Testis (tissue), 3 donors: ENCODE data around the gene ZNF786. TPM values are rescaled to one million over a fixed set of nuclear protein-coding genes. Genes with fewer than 3 reads are reported as not detected.

Experiments used
- DNase-seq: peaks from one replicate; pipeline ENCODE4 v3.0.0-alpha.2; 2019
- H3K27ac ChIP-seq, 2 donors: fragments of 200-600 bp; sonication (generic); one replicate each; pipeline ENCODE4 v1.5.1; 2019
- H3K27me3 ChIP-seq: fragments of 200-600 bp; sonication (generic); one replicate; pipeline ENCODE4 v1.5.1; 2019
- H3K36me3 ChIP-seq: fragments of 200-600 bp; sonication (generic); one replicate; pipeline ENCODE4 v1.5.1; 2017; ENCODE audit warnings: low read depth; ENCODE audit errors: missing control alignments
- H3K4me1 ChIP-seq: fragments of 200-600 bp; sonication (generic); one replicate; pipeline ENCODE4 v1.5.1; 2019
- H3K4me3 ChIP-seq, 2 donors: fragments of 200-600 bp; sonication (generic); one replicate each; pipeline ENCODE4 v1.5.1; 2017 to 2019
- H3K9me3 ChIP-seq: fragments of 200-600 bp; sonication (generic); one replicate; pipeline ENCODE4 v1.5.1; 2017
- POLR2A ChIP-seq: fragments of 450-650 bp; IDR thresholded peaks from one replicate; pipeline ENCODE4 v1.6.1; 2017; ENCODE audit warnings: antibody characterized with exemption, mild to moderate bottlenecking, moderate library complexity
- WGBS, 2 donors: methylation state at CpG; one replicate each; pipeline ENCODE4 v1.1.5; 2018; 5-methylcytosine and 5-hydroxymethylcytosine counted together
- intact Hi-C: fragments of 100-400 bp; cut with DNase I; formaldehyde crosslinking; loops from one replicate; pipeline ENCODE4 v1.15.1; 2023; ENCODE audit warnings: low total_unique reads
- polyA plus RNA-seq: library from polyadenylated mRNA; stranded (reverse); fragments of 350-450 nt; fragmentation: Illumina TruSeq; extraction: RNeasy Lipid Tissue Mini Kit (QIAGEN cat#74804); gene quantifications from one replicate; pipeline ENCODE4 v1.2.3, GENCODE V29; 2014; ENCODE audit warnings: low read depth, low replicate concordance; ENCODE audit not compliant: insufficient read depth
- total RNA-seq, 2 donors: library from RNA; depleted of rRNA; stranded (reverse); fragments of >200 nt; gene quantifications; one replicate each; pipeline ENCODE4 v1.2.3, GENCODE V29; 2016
- TF ChIP-seq, protein P1 (sequence below), 3 experiments: fragments of 450-650 bp in 2 of 3; fragments of 200-600 bp in 1 of 3; sonication (generic) in 1 of 3; IDR thresholded peaks; one replicate each; pipeline ENCODE4 v1.5.1; 2016 to 2019; ENCODE audit warnings: antibody characterized with exemption in 3 of 3, mild to moderate bottlenecking in 2 of 3, moderate library complexity in 1 of 3

Gene ZNF786
- total and polyA plus RNA-seq, 3 donors from 2014 or later: 2.6 to 8.8 (median 8.3) TPM

GRCh38 chr7:149053885-149054284 is 36.6 kb downstream of the ZNF786 start:
- Histone ChIP-seq H3K27ac (no peak overlapping the region), H3K4me3 (no peak overlapping the region), H3K36me3 (no peaks in the 10 kb centered on the region), H3K9me3 (no peaks in the 10 kb centered on the region), H3K4me1 (no peaks in the 10 kb centered on the region), H3K27me3 (no peaks in the 10 kb centered on the region)
- intact Hi-C loops: no loop called here
- no peak for DNase-seq
- TF ChIP-seq POLR2A: no peak
- TF ChIP-seq, protein P1, sequence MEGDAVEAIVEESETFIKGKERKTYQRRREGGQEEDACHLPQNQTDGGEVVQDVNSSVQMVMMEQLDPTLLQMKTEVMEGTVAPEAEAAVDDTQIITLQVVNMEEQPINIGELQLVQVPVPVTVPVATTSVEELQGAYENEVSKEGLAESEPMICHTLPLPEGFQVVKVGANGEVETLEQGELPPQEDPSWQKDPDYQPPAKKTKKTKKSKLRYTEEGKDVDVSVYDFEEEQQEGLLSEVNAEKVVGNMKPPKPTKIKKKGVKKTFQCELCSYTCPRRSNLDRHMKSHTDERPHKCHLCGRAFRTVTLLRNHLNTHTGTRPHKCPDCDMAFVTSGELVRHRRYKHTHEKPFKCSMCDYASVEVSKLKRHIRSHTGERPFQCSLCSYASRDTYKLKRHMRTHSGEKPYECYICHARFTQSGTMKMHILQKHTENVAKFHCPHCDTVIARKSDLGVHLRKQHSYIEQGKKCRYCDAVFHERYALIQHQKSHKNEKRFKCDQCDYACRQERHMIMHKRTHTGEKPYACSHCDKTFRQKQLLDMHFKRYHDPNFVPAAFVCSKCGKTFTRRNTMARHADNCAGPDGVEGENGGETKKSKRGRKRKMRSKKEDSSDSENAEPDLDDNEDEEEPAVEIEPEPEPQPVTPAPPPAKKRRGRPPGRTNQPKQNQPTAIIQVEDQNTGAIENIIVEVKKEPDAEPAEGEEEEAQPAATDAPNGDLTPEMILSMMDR (IDR thresholded peaks at IDR 0.05): no peak
- WGBS, 2 donors: 96 to 97% methylated on average over 5 to 8 of the region's 8 CpGs

DNA sequence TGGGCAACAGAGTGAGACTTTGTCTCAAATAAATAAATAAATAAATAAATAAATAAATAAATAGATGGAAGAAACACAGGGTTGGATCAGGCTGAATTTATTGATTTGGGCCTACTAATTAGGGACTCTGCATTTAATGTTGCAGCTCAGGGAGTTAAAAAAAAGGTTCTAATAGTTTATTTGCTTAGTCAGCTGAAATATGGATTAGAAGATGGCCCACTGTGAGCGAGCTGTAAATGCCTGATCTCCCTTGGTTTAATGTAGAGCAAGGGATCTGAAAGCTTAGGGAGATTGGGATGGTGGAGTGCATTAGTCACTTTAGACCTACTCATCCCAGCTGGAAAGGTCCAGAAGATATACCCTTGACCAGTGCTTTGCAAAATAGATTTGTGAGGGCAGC is 37.1 kb downstream of the ZNF786 start:
- 96 to 100% methylated on average over 1 of the region's 1 CpG for WGBS, 2 donors
- Histone ChIP-seq H3K4me1 (no peaks in the 10 kb centered on the region), H3K4me3 (no peak overlapping the region), H3K9me3 (no peaks in the 10 kb centered on the region), H3K27ac (no peak overlapping the region), H3K27me3 (no peaks in the 10 kb centered on the region), H3K36me3 (no peaks in the 10 kb centered on the region)
- TF ChIP-seq, protein P1 (IDR thresholded peaks at IDR 0.05): no peak
- TF ChIP-seq POLR2A: no peak
- intact Hi-C loops: no loop called here
- DNase-seq: no peak

- TF ChIP-seq, protein P1 (IDR thresholded peaks at IDR 0.05): no peak
- no peak for TF ChIP-seq POLR2A
- Histone ChIP-seq H3K36me3 (no peaks in the 10 kb centered on the region), H3K4me3 (no peak overlapping the region), H3K27me3 (no peaks in the 10 kb centered on the region), H3K4me1 (no peaks in the 10 kb centered on the region), H3K27ac (no peak overlapping the region), H3K9me3 (no peaks in the 10 kb centered on the region)
- intact Hi-C loops: no loop called here
- 93 to 95% methylated on average over 3 of the region's 3 CpGs for WGBS, 2 donors
- no peak for DNase-seq
Measured at GRCh38 chr7:149050941-149051340, 39.6 kb downstream of the ZNF786 start.

GRCh38 chr7:149048805-149049204 is 41.7 kb downstream of the ZNF786 start:
- no peak overlapping the region for H3K27ac ChIP-seq
- no peaks in the 10 kb centered on the region for H3K36me3 ChIP-seq
- no peaks in the 10 kb centered on the region for H3K27me3 ChIP-seq
- H3K4me3 ChIP-seq: no peak overlapping the region
- intact Hi-C loops: no loop called here
- H3K9me3 ChIP-seq: no peaks in the 10 kb centered on the region
- H3K4me1 ChIP-seq: no peaks in the 10 kb centered on the region
- DNase-seq: no peak
- TF ChIP-seq, protein P1 (IDR thresholded peaks at IDR 0.05): no peak
- no peak for TF ChIP-seq POLR2A
- WGBS, 2 donors: 88 to 91% methylated on average over 3 of the region's 3 CpGs

GRCh38 chr7:149046416-149046815 is 44.1 kb downstream of the ZNF786 start:
- 93 to 94% methylated on average over 2 of the region's 2 CpGs for whole genome bisulfite sequencing, 2 donors

More at GRCh38 chr7:149046416-149046815, 44.1 kb downstream of the ZNF786 start:
- no peak overlapping the region for H3K27ac ChIP-seq
- no peaks in the 10 kb centered on the region for H3K9me3 ChIP-seq
- H3K4me3 ChIP-seq: no peak overlapping the region
- H3K36me3 ChIP-seq: no peaks in the 10 kb centered on the region
- no peaks in the 10 kb centered on the region for H3K27me3 ChIP-seq
- TF ChIP-seq POLR2A: no peak
- TF ChIP-seq, protein P1 (IDR thresholded peaks at IDR 0.05): no peak
- no peak for DNase-seq
- intact Hi-C loops: no loop called here
- no peaks in the 10 kb centered on the region for H3K4me1 ChIP-seq
